T-helper 17 cell (primary cell): ENCODE results near the gene FAXDC2. TPM values are rescaled to one million over a fixed set of nuclear protein-coding genes. Genes with fewer than 3 reads are reported as not detected.

Experiments
- ATAC-seq: fragments of 150-1000 bp; cut with Tn5 transposase; 2 replicates; pipeline ENCODE4 v1.10.0; 2021; ENCODE audit warnings: mild to moderate bottlenecking, moderate library complexity
- DNase-seq, 3 donors: peaks; one replicate each; pipeline versions ENCODE4 v3.0.0 to v3.0.0-alpha.2; 2020 to 2021
- H3K9me3 ChIP-seq: one replicate; pipeline ENCODE4 v1.7.0; 2013; ENCODE audit warnings: low read length, mild to moderate bottlenecking; ENCODE audit not compliant: control insufficient read depth, poor library complexity, severe bottlenecking
- H3K27ac Mint-ChIP-seq: one replicate; pipeline ENCODE4 v1.8.0; 2022; ENCODE audit warnings: mild to moderate bottlenecking, moderate library complexity, mixed read lengths
- H3K27me3 Mint-ChIP-seq: one replicate; pipeline ENCODE4 v1.8.0; 2022; ENCODE audit warnings: mixed read lengths
- H3K36me3 Mint-ChIP-seq: one replicate; pipeline ENCODE4 v1.8.0; 2022; ENCODE audit warnings: low read depth, mixed read lengths
- H3K4me1 Mint-ChIP-seq: one replicate; pipeline ENCODE4 v1.8.0; 2022; ENCODE audit warnings: mild to moderate bottlenecking, mixed read lengths
- H3K4me3 Mint-ChIP-seq: one replicate; pipeline ENCODE4 v1.8.0; 2022; ENCODE audit warnings: mild to moderate bottlenecking, moderate library complexity, mixed read lengths
- total RNA-seq, 4 donors: library from RNA in 2 of 4; stranded (reverse) in 2 of 4; gene quantifications; one replicate each; pipeline ENCODE4 v1.2.3 and lab custom pipeline; 2022 to 2026

The FAXDC2 gene
- 10 to 100 TPM in 1 of 2 donors, 1 to 10 TPM in 1; 1.1 to 36.8 TPM for total RNA-seq
- total RNA-seq (lab: John Stamatoyannopoulos, UW) = 0 to 0.30 reads per million in 2 donors

DNA sequence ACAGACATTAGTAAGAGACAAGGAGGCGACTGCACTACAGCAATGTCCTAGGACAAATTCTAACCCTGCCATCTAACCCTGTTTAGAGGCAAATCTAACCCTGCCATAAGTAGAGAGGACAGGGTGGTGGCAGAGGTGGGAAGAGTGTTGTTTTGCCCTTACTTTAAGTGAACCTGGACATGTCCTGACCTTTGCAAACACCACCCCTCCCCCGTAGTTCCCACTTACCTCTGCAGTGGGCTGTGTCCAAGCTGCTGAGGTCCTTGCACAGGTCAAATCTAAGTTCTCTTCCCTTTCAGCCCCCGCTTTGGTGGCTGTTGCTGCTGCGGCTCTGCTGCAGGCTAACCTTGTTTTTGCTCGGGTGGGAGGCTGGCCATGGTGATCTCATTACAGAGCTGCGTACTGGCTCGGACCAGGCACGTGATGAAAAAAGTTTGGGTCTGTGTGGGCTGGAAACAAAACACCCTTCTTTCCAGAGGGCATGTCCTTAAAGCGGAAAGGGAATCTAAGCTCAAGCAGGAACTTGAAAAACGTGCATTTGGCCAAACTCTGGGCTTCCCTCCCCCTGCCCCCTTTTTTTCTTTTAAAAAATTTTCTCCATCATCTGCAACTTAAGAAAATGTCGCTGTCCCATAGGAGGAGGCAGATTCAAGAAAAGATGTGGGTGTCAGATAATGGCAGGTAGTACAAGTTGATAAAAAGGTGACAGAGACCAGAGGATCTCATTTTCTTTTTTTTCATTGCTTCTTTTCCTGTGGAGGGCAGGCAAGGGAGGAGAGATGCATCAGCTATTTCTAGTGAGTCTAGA is at the start of gene FAXDC2:
TSS of gene FAXDC2 (minus strand) at position 349 of the 808 bp plus-strand sequence. CDS start 12,425 bp downstream, outside the sequence.
- H3K36me3 Mint-ChIP-seq = no peaks in the 10 kb centered on the region
- H3K9me3 ChIP-seq = no peaks in the 10 kb centered on the region
- peak within 1 kb of the TSS; percentile 41 for H3K27ac Mint-ChIP-seq
- no peaks in the 10 kb centered on the region for H3K27me3 Mint-ChIP-seq
- no peak for ATAC-seq
- H3K4me3 Mint-ChIP-seq = no peak within 1 kb of the TSS
- peaks cover 4% of the 10 kb centered on the region for H3K4me1 Mint-ChIP-seq
- DNase-seq = no peak

DNA sequence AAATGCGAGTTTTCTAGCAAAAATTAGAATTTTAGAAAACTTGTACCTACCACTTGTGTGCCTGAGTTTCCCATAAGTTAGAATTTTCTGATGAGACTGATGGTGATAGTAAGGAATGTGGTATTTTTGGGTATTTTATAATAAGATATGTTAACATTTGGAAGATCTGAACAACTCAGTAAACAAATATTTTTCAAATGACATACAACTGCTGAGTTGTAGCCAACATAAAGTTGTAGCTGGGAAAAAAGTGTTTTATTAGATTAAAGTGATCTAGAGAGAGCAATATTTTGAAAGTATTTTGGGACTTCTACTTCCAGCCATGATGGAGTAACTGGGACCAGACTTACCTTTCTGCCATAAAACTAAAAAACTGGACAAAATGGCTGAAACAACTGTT is 49.7 kb upstream of the FAXDC2 start:
- DNase-seq (no peak), ATAC-seq (no peak)
- peaks cover 2% of the 10 kb centered on the region for H3K4me1 Mint-ChIP-seq
- H3K4me3 Mint-ChIP-seq = no peak overlapping the region
- H3K27me3 Mint-ChIP-seq = no peaks in the 10 kb centered on the region
- peaks cover 6% of the 10 kb centered on the region for H3K36me3 Mint-ChIP-seq
- H3K9me3 ChIP-seq = no peaks in the 10 kb centered on the region
- H3K27ac Mint-ChIP-seq = no peak overlapping the region

DNA sequence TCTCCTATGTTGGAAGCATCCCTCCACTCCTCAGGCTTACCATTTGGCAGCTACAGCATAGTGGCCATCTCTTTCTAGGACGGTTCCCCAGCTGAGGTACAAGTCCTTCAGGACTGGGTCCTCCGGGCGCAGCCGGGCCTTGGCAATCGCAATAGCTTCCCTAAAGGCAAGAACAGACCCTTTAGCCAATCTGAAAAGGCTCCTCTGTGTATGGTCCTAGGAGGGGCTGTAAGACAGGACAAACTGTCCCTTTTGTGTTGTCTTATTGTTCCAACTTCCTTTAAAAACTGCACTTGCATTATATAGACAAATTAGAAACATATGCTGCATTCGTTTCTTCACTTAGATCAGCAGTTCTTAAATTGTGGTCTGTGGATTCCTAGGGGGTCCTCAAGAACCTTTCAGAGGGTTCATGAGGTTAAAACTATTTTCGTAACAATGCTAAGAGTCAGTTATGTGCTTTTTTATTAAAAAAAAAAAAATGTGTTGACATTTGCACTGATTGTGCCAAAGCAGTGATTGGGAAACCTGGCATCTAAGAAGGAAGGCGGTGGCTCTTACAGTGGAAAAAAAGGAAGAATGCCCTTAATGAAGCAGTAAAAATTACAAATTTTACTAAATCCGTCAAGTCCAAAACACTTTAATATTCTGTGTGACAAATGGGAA is 48.9 kb upstream of the FAXDC2 start:
- Mint-ChIP-seq H3K4me1 (peaks cover 2% of the 10 kb centered on the region), H3K27me3 (no peaks in the 10 kb centered on the region), H3K27ac (no peak overlapping the region), H3K36me3 (peaks cover 6% of the 10 kb centered on the region), H3K4me3 (no peak overlapping the region)
- H3K9me3 ChIP-seq = no peaks in the 10 kb centered on the region
- ATAC-seq (no peak), DNase-seq (no peak)

DNA sequence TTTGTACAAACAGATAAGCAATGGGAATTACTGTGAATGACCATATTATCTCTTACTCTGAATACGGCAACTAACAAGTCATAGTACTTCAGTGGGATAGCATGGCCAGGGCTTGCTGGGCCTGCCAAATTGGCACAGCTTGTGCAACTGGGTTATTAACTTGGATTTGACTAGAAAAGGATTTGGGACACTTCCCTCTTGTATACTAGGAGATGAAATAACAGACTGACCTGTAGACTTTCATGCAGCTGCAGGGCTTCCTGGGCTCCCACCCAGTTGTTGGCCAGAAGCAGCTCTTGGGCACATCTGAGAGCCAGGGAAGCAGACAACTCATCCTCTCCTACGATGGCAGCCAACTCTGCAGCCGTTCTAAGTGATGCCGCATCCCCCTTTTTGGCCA is 47.8 kb upstream of the FAXDC2 start:
- no peak for DNase-seq
- H3K9me3 ChIP-seq = no peaks in the 10 kb centered on the region
- no peak overlapping the region for H3K4me3 Mint-ChIP-seq
- no peaks in the 10 kb centered on the region for H3K27me3 Mint-ChIP-seq
- no peak overlapping the region for H3K27ac Mint-ChIP-seq
- no peak for ATAC-seq
- peaks cover 4% of the 10 kb centered on the region for H3K36me3 Mint-ChIP-seq
- no peaks in the 10 kb centered on the region for H3K4me1 Mint-ChIP-seq

GRCh38 chr5:154896562-154897165 is 46.3 kb upstream of the FAXDC2 start:
- Mint-ChIP-seq H3K27me3 (no peaks in the 10 kb centered on the region), H3K4me3 (no peak overlapping the region), H3K4me1 (no peaks in the 10 kb centered on the region), H3K36me3 (peaks cover 4% of the 10 kb centered on the region), H3K27ac (peak overlapping the region; percentile 47)
- H3K9me3 ChIP-seq = no peaks in the 10 kb centered on the region
- no peak for DNase-seq
- no peak for ATAC-seq

DNA sequence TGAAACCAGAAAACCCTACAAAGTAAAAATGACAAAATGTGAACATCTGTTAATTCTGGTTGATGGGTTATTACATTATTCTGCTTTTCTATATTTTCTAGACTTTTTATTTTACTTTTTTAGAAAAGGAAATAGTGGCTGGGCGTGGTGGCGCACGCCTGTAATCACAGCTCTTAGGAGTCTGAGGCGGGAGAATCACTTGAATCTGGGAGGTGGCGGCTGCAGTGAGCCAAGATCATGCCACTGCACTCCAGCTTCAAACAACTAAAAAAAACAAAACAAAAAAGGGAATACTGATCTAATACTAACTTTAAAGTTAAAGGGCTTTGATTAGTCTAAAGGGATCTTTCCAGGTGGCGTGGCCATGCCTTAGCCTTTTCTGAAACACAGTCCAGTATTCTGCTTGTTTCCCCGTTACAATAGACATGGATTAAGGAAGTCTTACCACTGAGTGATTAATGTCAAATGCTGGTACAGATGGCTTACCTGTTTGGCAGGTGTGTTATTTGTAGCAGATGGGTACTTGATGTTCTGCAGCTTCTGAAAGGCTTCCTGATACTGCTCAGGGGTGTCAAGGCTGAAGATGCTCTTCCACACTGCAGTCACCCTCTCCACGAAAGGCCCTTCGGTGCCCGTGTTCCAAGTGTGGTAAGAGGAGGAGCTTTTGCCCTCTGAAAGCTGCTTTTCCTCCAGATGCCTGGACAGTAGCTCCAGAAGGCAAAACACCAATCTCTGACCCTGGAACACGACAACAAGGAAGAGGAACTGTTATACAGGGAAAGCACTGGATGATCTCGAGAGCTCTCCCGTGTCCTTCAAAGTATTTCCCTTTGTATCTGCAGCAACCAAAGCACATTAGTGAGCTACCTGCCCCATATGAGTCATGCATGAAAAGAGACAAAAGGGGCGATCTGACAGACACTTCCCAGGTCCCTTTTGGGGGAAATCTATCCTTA is 45.5 kb upstream of the FAXDC2 start:
- DNase-seq (no peak), ATAC-seq (no peak)
- no peak overlapping the region for H3K4me3 Mint-ChIP-seq
- H3K4me1 Mint-ChIP-seq = no peaks in the 10 kb centered on the region
- H3K36me3 Mint-ChIP-seq = peaks cover 7% of the 10 kb centered on the region
- no peak overlapping the region for H3K27ac Mint-ChIP-seq
- H3K27me3 Mint-ChIP-seq = no peaks in the 10 kb centered on the region
- H3K9me3 ChIP-seq = no peaks in the 10 kb centered on the region

GRCh38 chr5:154893381-154893780 is 43.0 kb upstream of the FAXDC2 start:
- Mint-ChIP-seq H3K4me3 (no peak overlapping the region), H3K4me1 (no peaks in the 10 kb centered on the region), H3K36me3 (peaks cover 9% of the 10 kb centered on the region), H3K27me3 (no peaks in the 10 kb centered on the region), H3K27ac (no peak overlapping the region)
- DNase-seq = no peak
- H3K9me3 ChIP-seq = no peaks in the 10 kb centered on the region
- no peak for ATAC-seq

DNA sequence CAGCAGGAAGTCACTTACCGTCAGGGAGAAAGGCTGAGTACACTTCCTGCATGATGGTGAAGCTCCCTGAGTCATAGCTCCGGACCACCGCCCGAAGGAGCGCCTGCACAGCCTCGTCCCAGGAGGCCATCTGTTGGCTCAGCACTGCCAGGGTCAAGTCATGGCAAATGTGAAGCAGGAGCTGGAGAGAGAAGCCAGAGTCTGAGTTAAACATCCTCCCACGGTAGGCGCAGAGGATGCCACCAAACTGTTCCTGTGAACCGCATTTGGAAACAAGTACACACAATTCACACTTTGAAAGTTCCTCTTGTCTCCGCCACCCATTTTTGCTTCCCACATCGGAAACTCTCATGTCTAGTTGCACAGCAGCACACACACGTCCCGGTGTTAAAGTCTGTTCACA is 42.0 kb upstream of the FAXDC2 start:
- no peaks in the 10 kb centered on the region for H3K27me3 Mint-ChIP-seq
- no peak for DNase-seq
- H3K27ac Mint-ChIP-seq = no peak overlapping the region
- no peak for ATAC-seq
- peaks cover 11% of the 10 kb centered on the region for H3K36me3 Mint-ChIP-seq
- no peaks in the 10 kb centered on the region for H3K9me3 ChIP-seq
- no peaks in the 10 kb centered on the region for H3K4me1 Mint-ChIP-seq
- no peak overlapping the region for H3K4me3 Mint-ChIP-seq

DNA sequence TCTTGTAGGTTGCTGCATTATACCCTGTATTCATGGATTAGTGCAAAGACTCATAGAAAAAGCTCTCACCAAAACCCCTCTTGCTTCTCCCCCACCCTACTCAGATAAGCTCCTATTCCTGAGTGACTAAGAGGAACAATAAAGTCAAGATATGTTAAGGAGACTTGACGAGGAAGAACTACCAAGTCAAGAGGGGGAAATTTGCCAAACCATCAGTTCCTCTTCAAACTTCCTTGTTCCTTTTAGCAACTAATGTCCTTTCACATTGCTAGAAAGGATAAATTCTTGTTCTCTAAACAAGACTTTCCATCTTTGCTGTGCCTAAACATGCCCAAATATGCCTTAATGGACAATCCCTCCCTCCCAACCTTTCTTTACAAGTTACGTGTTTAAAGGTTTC is 35.0 kb upstream of the FAXDC2 start:
- Mint-ChIP-seq H3K36me3 (peaks cover 4% of the 10 kb centered on the region), H3K27me3 (no peaks in the 10 kb centered on the region), H3K4me3 (no peak overlapping the region), H3K4me1 (no peaks in the 10 kb centered on the region), H3K27ac (no peak overlapping the region)
- ATAC-seq (no peak), DNase-seq (no peak)
- peaks cover 11% of the 10 kb centered on the region for H3K9me3 ChIP-seq

DNA sequence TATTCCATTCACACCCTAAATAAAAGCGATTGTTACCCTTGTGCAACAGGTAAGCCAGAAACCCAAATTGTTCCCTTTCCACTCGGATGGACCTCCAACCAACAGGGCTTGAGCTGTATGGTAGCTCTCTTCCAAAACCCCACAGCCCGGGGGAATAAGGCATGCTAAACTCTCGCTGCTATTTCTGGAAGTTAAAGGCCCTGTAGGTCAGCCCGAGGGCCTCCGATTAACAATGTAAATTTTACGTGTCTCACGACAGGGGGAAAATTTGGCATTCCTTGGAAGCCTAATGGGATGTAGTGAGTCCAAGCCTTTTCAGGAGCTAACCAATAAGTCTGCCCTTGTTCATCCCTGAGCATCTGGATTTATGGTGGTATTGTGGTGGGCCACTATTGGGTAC is 34.0 kb upstream of the FAXDC2 start:
- ATAC-seq (no peak), DNase-seq (no peak)
- Mint-ChIP-seq H3K27me3 (no peaks in the 10 kb centered on the region), H3K4me1 (no peaks in the 10 kb centered on the region), H3K36me3 (peaks cover 6% of the 10 kb centered on the region), H3K4me3 (no peak overlapping the region), H3K27ac (no peak overlapping the region)
- peaks cover 11% of the 10 kb centered on the region for H3K9me3 ChIP-seq

- DNase-seq = no peak
- Mint-ChIP-seq H3K4me1 (no peaks in the 10 kb centered on the region), H3K4me3 (no peak overlapping the region), H3K27me3 (no peaks in the 10 kb centered on the region), H3K36me3 (peaks cover 11% of the 10 kb centered on the region), H3K27ac (no peak overlapping the region)
- ATAC-seq = no peak
- H3K9me3 ChIP-seq = peaks cover 11% of the 10 kb centered on the region
These were observed 31.6 kb upstream of the FAXDC2 start for GRCh38 chr5:154881986-154882385.

- H3K27me3 Mint-ChIP-seq = no peaks in the 10 kb centered on the region
- no peaks in the 10 kb centered on the region for H3K4me1 Mint-ChIP-seq
- H3K27ac Mint-ChIP-seq = no peak overlapping the region
- DNase-seq = no peak
- ATAC-seq = no peak
- H3K9me3 ChIP-seq = no peaks in the 10 kb centered on the region
- no peak overlapping the region for H3K4me3 Mint-ChIP-seq
- H3K36me3 Mint-ChIP-seq = peaks cover 25% of the 10 kb centered on the region
These were observed 28.4 kb upstream of the FAXDC2 start for GRCh38 chr5:154878642-154879335.
